Fibroblast of peridontal ligament (primary cell): ENCODE results near the gene ACTR10.
A peak's percentile ranks its signal among the peaks of the same experiment; 100 is the strongest.

Experiments
- DNase-seq: peaks from one replicate; pipeline ENCODE4 v3.0.0-alpha.2; 2010; ENCODE audit errors: extremely low read depth

Gene ACTR10

DNA sequence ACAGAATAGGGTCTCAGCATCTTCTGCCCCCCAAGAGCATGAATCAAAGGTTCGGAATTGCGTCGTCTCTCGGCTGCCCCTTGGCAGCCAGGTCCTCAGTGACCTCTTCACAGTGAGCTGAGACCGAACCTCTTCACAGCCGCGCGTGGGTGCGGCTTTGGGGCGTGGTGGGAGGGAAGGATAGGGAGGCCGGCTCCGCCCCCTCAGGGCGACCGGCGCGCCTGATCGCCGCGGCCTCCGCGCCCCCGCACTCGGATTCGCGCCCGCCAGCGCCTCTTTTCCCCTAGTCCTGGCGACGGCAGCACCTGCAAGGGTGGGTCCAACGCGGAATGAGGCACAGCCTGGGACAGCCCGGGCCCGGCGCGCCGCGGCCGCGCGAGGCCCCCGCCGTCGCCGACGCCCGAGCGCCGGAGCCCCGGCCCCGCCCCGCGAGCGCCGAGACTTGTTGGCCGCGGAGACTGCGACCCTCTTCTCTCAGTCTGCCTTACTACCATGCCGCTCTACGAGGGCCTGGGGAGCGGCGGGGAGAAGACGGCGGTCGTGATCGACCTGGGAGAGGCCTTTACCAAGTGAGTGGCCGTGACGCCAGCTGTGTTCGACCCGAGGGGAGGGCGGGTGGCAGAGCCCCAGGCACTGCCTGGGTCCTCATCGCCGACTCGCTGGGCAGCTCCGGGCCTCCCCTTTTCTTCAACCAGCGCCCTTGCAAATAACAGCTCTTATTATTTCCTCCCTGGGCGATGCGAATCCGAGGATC, at the start of gene ACTR10:
ACTR10 (plus strand) TSS at position 424 of the 754 bp plus-strand sequence; CDS start at position 493, 69 bp downstream.
- DNase-seq, result peak; percentile 59

DNA sequence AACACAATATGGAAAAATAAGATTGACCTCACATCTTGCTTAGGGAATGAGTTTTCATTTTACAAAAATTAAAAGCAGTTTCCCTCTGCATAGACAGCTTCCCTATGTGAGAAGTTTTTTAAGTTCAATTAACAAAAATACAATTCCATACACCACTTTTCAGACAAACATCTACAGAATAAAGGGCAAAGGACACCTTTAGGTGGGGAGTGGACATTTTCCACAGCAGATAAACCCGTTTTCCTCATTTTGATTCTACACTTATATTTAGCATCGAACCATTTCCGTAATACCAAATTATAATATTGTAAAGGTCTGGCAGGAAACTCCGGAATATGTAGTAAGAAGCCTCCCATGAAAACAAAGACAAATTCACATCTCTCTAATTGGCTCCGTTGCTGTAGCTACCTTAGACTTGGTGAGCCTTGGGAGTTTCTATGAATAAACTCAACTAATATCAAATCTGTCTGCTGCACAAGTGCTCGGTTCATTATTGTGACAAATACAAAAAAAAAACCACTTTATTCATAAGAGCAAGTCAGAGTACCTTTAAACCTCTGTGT, 49.6 kb upstream of the ACTR10 start:
- DNase-seq, result no peak

DNA sequence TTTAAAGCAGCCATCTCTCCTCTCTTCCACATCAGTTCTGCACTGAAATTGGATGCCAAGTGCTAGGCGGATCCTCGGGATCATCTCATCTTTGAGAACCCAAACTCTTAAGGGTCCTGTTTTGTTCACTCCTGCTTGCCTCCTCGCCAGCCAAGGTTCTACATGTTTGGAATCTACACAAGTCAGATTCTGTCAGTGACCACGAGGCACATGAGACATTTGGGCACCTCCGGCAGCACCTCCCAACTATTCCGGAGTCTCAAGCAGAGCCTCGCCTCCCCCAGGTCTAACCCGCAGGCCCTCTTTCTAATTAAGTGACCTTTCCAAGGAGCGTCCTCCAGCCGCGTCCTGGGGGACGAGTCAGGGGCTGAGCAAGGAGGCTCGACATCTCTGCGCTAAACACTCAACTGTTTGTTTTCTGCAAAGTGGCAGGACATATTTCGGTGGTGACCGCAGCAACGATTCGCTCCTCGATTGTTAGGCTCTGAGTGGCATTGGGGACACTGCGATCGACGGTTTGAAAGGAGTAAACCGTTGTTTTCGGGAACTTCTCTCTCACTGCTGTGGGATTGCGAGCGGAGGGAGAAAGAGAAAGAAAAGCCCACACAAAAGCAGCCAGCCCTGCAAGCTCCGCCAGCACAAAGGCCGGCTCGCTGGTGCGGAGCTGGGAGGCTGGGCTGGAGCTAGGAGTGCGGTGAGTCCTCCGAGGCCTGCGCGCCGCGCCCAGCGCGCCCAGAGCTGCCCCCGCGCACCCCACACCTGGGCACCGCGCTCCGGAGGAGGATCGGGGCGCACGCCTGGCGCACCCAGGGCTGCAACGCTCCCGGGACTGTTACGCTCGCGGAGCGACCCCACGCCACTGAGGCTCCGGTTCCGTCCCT, 48.6 kb upstream of the ACTR10 start:
- peak; percentile 36 for DNase-seq

DNA sequence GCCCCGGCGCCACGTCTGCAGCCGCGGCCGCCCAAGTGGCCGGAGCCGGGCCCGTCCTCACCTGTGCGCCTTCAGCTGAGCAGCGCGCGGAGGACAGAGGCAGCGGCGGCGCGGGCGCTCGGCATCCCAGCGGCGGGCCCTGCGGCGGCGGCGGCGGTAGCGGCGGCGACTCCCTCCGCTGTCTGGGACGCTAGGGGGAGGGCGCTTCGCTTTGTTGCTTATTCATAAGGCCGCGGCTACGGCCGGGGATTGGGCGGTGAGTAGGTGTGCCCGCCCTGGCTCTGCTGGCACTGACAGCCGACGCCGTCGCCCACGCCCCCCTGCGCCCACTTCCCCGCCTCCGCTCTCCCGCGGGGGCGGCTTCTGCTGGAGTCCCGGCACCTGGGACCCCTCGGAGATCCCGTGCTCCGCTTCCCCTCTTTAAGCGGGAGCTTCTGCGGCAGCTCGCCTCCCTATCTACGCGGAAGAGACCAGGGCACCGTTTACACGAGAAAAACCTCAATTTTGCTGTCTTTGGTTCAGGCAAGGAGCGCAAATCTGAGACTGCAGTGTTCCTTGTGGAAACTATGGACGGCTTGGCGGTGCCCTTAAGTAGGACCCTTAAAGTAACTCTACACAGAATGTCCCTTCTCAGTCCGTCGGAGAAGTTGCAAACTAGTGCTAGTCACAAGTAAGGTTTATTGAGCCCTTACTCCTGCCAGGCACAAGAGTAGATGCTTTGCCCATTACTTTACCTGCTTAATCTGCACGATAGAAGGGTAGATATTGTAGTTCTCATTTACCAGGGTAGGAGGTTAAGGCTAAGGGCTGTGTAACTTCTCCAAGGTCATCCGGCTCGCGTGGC, 47.7 kb upstream of the ACTR10 start, which contains the start of gene ARMH4:
ARMH4 (minus strand) TSS at position 200 of the 844 bp plus-strand sequence. CDS start 12,855 bp downstream, outside the sequence.
- DNase-seq, result peak; percentile 70

DNA sequence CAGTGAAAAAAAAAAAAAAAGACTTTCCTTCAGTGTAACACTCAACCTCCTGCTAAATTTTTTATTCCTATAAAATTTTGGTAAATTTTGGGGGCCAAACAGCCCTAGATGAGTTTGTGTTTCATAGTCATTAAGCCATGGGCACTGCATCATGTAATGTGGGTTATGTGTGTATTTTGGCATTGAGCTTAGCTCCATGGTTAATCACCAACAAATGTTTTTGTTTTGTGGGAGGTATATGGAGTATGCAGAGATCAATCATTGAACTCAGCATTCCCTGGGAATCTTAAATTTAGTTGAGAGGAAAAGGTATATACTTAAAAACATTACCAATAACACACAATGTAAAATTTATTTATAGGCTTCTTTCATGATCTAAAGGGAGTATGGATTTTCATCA, 39.4 kb upstream of the ACTR10 start:
- no peak for DNase-seq

DNA sequence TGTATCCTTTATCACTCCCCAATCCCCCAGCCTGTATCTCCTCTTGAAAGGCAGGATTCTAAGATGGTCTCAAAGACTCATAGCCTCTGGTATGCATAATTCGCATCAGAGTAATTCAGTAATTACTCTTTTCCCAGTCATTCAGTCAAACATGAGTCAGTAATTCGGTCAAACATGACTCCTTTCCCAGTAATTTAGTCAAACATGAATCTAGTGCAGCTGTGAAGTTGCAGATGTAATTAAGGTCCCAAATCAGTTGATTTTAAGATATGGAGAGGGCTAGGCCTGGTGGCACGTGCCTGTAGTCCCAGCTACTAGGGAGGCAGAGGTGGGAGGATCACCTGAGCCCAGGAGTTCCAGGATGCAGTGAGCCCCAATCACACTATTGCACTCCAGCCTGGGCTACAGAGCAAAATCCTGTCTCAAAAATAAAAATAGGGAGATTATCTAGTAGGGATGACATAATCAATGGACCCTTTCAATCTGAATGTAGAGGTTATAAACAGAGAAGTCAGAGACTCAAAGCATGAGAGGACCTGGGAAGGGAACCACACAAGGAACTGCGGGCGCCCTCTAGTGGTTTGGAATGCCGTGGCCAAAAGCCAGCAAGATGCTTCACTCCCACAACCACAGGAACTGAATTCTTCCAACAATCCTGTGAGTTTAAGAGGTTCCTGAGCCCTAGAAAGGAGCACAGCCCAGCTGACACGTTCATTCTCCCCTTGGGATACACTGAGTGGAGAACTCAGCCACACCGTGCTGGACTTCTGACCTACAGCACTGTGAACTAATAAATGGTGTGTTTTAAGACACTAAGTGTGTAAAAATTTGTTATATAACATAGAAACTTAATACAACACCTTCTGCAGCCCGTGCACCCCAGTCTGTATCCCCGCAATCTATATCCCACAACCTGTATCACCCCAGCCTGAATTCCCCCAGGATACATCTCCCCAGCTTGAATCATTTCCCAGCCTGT, 33.7 kb upstream of the ACTR10 start:
- peak; percentile 81 for DNase-seq

DNA sequence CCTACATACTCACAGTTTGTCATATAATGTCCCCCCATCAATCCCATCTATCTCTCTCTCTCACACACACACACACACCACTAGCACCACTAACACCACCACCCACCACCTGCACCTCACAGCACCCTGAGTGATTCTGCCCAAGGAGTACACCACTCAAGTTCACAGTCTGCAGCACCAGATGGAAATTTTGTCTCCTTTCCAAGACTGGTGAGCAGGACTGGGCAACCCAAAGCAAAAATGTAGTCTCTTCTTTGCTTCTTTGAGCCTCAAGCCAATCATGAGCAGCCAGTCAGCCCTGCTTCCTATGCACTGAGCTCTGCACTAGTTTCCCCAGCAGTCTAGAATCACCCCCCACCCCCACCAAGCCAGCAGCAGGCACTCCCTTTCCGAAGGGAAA, 32.9 kb upstream of the ACTR10 start:
- peak; percentile 9 for DNase-seq

DNA sequence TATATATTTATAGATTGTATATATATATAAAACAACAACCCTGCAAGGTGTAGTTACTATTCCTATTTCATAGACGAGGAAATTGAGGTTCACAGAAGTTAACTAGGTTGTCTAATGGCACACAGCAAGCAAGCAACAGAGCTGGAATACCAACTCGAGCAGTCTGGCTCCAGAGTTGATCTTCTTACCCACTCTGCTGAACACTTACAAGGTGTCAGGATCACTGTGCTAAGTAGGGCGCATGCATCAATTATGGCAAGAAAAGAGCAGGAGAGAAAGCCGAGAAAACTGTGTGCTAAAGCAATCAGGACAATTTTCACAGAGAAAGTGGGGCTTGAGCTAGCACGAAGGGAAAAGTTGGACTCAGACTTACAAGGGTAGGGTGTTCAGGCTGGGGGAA, 32.1 kb upstream of the ACTR10 start:
- no peak for DNase-seq

DNA sequence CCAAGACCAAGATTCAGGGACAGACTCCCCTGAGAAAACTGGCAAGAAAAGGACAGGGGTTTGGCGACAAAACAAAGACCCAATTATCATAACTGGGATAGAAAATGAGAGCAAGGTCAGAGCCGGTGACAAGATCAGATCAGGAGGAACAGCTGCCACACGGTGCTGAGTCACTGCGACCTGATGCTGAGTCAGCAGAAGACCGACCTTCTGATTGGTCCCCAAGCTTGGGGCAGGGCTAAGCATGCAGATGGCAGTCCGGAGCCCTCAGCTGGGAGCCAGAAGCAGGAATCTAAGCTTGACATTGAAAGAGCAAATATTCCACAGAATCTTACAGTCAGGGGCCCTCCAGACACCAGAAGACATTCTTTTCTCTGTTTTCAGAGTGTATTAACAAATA, 28.9 kb upstream of the ACTR10 start:
- DNase-seq, result peak; percentile 84

DNA sequence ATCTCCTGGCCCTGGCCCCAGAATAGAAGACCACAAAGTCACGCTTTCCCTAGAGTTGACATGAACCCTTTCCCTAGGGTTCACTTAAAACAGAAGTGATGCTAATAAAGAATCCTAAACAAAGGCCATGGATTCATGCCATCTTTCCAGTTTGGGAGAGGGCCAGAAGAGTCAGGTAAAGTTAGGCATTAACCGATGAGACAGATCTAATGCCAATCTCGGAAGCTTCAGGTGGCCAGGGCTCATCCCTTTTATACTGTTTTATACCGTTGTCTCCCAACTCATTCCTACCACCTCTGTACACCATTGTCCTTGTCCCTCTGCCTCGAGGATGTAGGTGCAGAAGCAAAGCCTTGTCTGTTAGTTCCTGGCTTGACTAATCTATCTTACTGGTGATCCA, 22.8 kb upstream of the ACTR10 start:
- no peak for DNase-seq

DNA sequence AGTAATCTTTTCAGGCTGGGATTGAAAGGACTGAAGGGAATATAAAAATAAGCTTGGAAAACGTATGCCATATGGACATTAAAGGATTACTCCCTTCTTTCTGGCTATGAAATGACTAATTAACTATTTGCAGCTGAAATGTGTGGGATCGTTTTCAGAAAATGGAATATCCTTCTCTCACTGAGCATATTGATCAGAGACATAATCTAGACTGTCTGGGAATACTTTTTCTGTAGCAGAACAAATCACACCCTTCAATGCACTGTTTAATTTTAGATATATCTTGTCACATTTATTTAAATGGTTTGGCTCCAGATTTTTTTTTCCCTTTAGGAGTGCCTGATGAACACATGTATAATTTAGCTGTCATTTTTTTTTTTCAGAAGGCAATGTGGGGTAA, 10.8 kb upstream of the ACTR10 start:
- no peak for DNase-seq

DNA sequence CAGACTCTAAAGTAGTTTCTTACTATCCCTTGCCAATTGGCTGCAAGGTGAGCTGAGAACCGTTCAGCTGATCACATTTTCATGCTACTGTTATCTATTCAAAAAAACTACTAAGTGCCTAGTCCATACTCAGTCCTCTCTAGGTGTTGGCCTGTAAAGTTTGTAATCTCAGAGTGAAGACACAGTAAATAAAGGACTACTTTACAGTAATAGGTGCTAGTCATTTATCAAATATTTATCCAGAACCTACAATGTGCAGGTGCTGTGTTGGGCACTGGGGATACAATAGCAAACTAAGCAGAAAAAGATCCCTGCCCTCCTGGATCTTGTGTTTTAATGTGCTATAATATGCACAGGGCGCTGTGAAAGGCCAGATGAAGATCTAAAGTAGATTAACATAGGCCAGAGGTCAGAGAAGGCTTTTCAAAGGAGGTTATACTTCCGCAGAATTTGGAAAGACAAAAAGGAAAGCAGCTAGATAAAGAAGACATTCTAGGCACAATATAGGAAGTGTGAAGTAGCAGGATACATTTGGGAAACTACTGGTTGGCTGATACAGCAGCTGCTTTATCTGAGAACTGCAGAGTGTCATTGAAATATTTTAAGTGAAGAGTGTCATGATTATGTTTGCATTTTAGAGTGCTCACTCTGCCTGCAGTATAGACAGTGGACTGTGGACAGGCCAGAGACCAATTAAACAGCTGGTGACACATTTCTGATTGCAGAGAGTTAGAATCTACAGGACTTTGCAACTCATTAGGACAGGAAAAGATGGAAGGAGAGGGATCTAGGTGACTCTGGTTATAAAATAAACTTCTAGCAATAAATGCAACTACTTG, 8.0 kb upstream of the ACTR10 start:
- no peak for DNase-seq

DNA sequence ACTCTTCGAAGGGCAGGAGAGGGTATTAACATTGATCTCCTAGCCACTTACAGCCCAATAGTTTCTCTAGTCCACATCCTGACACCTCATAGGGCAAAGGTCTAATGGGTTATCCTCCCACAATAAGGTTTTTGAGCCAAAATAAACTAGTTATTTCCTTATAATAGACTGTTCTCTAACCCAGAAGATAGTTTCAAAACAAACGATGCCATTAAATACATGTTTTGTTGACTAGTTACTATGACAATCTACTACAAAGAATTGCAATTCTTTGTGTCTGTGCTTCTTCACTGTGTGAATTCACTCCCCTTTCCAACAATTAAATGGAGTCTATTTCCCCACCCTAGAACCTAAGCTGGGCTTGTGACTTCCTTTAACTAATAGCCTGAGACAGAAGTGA, 6.4 kb upstream of the ACTR10 start:
- DNase-seq, result no peak

DNA sequence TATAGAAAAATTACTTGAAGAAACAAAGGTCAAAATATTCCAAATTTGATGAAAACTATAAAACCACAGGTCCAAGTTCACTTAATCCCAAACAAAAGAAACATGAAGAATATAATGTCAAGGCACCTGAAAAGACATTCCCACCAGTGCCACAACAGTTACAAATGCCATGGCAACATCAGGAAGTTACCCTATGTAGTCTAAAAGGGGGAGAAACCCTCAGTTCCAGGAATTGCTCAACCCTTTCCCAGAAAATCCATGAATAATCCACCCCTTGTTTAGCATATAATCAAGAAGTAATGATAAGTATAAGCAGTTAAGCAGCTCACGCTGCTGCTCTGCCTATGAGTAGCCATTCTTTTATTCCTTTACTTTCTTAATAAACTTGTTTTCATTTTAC, 3.8 kb upstream of the ACTR10 start:
- DNase-seq, result no peak

DNA sequence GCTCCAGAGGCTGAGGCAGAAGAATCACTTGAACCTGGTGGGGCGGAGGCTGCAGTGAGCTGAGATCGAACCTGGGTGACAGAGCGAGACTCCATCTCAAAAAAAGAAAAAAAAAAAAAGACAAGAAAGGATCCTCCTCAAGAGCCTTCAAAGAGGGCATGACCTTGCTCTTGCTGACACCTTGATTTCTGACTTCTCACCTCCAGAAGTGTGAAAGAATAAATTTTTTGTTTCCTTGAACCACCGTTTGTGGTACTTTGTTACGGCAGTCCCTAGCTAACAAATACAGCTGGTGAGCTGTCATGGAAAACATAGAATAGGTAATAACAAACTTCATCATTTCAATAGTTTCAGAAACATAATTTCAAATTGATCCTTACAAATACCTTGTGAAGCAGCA, 1.9 kb upstream of the ACTR10 start:
- no peak for DNase-seq

DNA sequence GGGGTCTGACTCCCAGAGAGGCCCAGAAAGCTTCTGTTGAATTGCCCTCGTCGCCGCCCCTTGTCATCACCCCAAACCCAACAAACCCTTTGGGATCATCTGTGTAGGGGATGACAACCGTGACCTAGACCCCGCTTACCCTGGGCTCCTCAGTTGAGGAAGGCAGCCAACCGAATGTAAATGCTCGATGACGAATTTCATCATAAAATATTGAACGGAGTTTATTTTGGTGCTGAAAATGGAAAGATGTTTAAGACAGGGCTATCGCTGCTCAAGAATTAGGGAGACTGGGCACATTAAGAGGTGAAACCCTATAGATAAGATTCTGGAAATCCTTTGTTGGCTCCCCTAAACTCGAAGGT, 512 bp downstream of the ACTR10 start:
- DNase-seq, result peak; percentile 25

DNA sequence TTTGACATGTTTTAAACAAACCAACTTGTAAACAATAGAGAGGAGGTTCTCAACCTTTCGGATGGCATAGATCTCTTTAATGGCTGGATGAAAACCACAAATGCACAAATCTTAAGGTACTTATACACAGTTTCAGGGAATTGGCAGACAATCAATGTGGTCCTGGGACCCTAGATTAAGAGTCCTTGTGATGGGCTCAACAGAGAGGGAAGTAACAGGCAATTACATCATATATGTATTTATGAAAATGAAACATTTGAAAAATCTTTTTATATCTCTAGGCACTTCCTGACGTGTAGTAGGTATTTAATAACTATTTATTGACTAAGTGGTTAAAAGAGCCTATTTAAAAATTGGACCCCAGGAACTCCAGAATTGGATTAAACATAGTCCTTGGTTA, 897 bp downstream of the ACTR10 start:
- DNase-seq, result no peak

DNA sequence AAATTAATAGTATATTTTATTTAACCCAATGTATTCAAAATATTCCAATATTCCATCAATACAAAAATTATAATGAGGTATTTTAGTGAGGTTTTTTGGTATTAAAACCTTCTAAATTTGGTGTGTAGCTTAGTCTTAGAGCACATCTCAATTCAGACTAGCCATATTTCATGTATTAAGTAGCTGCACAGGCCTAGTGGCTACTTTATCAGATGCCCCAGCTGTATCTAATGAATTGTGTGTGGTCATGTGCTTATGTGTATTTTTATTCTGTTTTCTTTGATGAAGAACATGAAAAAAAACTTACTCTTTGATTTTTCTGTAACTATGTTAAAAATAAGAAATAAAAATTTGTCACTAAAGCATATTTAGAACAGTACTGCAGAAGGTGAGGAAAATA, 13.2 kb downstream of the ACTR10 start:
- DNase-seq, result no peak

DNA sequence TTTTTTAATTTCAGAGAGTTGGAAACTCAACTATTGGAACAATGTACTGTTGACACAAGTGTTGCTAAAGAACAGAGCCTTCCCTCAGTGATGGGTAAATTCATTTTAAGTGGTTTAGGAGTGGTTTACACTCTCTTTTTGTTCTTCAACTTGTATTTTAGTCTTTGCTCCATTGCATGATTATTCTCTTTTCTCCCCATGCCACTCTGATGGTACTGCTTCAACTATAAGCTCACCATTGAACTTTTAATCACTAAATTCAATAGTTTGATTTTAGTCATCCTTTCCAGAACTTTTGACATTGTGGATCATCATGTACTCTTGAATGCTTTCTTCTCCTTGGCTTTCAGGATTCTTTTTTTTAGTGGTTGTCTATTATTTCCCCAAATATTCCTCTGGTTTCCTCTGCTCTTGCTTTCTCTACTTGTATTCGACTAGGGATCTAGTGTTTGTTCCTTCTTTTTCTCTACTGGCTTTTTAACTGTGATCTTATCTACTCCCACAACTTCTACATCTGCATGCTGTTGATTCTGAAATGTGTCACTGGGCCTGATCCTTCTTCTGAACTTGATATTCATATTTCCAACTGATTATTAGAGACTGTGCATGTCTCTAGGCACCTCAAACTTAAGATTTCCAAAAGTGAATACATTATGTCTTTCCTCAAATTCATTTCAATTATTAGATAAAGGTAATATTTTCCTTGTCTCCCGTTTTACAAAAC, 15.4 kb downstream of the ACTR10 start:
- no peak for DNase-seq
